Natural killer cell (primary cell): ENCODE data around the gene FRMPD2. TPM values are rescaled to one million over a fixed set of nuclear protein-coding genes. Genes with fewer than 3 reads are reported as not detected.

Source experiments
- ATAC-seq, 3 donors: fragments of 150-1000 bp in 2 of 3; fragments of 200-7000 bp in 1 of 3; cut with Tn5 transposase; 1 replicate in 1 of 3; 2 replicates in 2 of 3; pipeline ENCODE4 v1.10.0; 2021; ENCODE audit warnings: mild to moderate bottlenecking in 2 of 3, moderate library complexity in 2 of 3
- DNase-seq, 2 donors: peaks; one replicate each; pipeline versions ENCODE4 v3.0.0 to v3.0.0-alpha.2; 2013 to 2021; ENCODE audit warnings: mixed read lengths in 1 of 2
- H3K27ac ChIP-seq: one replicate; pipeline ENCODE4 v1.5.1; 2013; ENCODE audit warnings: mild to moderate bottlenecking, low read length
- H3K27me3 ChIP-seq: one replicate; pipeline ENCODE4 v1.6.1; 2013; ENCODE audit warnings: low read length; ENCODE audit not compliant: control insufficient read depth, insufficient read depth
- H3K36me3 ChIP-seq: one replicate; pipeline ENCODE4 v1.6.1; 2013; ENCODE audit warnings: low read length; ENCODE audit not compliant: control insufficient read depth, insufficient read depth
- H3K4me1 ChIP-seq: one replicate; pipeline ENCODE4 v1.6.1; 2013; ENCODE audit warnings: low read length; ENCODE audit not compliant: control insufficient read depth, insufficient read depth
- H3K4me3 ChIP-seq: one replicate; pipeline ENCODE4 v1.5.1; 2013; ENCODE audit warnings: low read length
- H3K9me3 ChIP-seq: one replicate; pipeline ENCODE4 v1.6.1; 2013; ENCODE audit warnings: low read length; ENCODE audit not compliant: control insufficient read depth, insufficient read depth
- H3K27ac Mint-ChIP-seq, 2 donors: one replicate each; pipeline ENCODE4 v1.8.0; 2022; ENCODE audit warnings: mild to moderate bottlenecking in 2 of 2, mixed read lengths in 2 of 2, moderate library complexity in 1 of 2
- H3K27me3 Mint-ChIP-seq, 2 donors: one replicate each; pipeline ENCODE4 v1.8.0; 2022; ENCODE audit warnings: low read depth in 2 of 2, mixed read lengths in 2 of 2
- H3K36me3 Mint-ChIP-seq: one replicate; pipeline ENCODE4 v1.8.0; 2022; ENCODE audit warnings: mixed read lengths
- H3K4me1 Mint-ChIP-seq, 2 donors: one replicate each; pipeline ENCODE4 v1.8.0; 2022; ENCODE audit warnings: mixed read lengths in 2 of 2
- H3K4me3 Mint-ChIP-seq: one replicate; pipeline ENCODE4 v1.8.0; 2022; ENCODE audit warnings: mild to moderate bottlenecking, moderate library complexity, mixed read lengths
- H3K9me3 Mint-ChIP-seq, 2 donors: one replicate each; pipeline ENCODE4 v1.8.0; 2022; ENCODE audit warnings: mixed read lengths in 2 of 2
- WGBS: methylation state at CpG from one replicate; pipeline ENCODE4 v1.1.7; 2013; ENCODE audit warnings: missing lambda C conversion rate; ENCODE audit not compliant: insufficient coverage; 5-methylcytosine and 5-hydroxymethylcytosine counted together
- intact Hi-C: fragments of 100-400 bp; cut with micrococcal nuclease; formaldehyde crosslinking; loops from one replicate; pipeline ENCODE4 v1.14.2; 2022
- total RNA-seq, 4 donors: library from RNA; stranded (reverse); fragments of 120-200 nt in 1 of 4; gene quantifications; one replicate each; pipeline versions ENCODE4 v1.2.3 to v1.2.4, GENCODE V29; 2013 to 2022
- TF ChIP-seq, protein P1 (sequence below): fragments of 200-600 bp; IDR thresholded peaks from one replicate; pipeline ENCODE4 v1.8.0; 2022; ENCODE audit warnings: antibody characterized with exemption

Gene FRMPD2
- total RNA-seq, 3 donors from 2014 or later (not counting 1 experiment from before 2014, with no cell fraction given) = 0.20 TPM; not detected in 2

DNA sequence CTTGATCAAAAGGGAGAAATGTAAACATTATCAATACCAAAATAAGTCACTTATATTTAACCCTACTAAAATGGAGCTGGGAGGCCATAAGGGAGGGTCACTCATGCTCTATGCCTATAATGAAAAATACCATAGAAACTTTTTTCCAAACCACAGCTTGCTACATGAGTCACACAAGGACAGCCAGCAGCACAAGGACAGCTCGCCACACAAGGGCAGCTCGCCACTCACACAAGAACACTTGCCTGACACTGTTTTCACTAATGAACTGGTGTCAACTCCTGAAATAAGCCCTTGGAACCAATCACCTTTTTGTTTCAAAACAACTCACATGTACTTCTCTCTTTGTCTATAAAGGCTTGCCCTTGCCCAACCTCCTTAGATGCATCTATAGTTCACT, 43.3 kb downstream of the FRMPD2 start:
- Histone ChIP-seq H3K27ac (no peak overlapping the region), H3K4me3 (no peak overlapping the region), H3K9me3 (no peaks in the 10 kb centered on the region), H3K36me3 (no peaks in the 10 kb centered on the region), H3K27me3 (no peaks in the 10 kb centered on the region), H3K4me1 (no peaks in the 10 kb centered on the region)
- Mint-ChIP-seq H3K4me1 (no peaks in the 10 kb centered on the region), H3K27ac (no peak overlapping the region), H3K27me3 (peaks cover 5 to 37% of the 10 kb centered on the region in 2 donors), H3K4me3 (no peak overlapping the region), H3K9me3 (no peaks in the 10 kb centered on the region), H3K36me3 (no peaks in the 10 kb centered on the region)
- 42% methylated on average over 2 of the region's 2 CpGs for WGBS
- no peak for ATAC-seq
- intact Hi-C loops = no loop called here
- TF ChIP-seq, protein P1, sequence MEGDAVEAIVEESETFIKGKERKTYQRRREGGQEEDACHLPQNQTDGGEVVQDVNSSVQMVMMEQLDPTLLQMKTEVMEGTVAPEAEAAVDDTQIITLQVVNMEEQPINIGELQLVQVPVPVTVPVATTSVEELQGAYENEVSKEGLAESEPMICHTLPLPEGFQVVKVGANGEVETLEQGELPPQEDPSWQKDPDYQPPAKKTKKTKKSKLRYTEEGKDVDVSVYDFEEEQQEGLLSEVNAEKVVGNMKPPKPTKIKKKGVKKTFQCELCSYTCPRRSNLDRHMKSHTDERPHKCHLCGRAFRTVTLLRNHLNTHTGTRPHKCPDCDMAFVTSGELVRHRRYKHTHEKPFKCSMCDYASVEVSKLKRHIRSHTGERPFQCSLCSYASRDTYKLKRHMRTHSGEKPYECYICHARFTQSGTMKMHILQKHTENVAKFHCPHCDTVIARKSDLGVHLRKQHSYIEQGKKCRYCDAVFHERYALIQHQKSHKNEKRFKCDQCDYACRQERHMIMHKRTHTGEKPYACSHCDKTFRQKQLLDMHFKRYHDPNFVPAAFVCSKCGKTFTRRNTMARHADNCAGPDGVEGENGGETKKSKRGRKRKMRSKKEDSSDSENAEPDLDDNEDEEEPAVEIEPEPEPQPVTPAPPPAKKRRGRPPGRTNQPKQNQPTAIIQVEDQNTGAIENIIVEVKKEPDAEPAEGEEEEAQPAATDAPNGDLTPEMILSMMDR = no peak
- no peak for DNase-seq

DNA sequence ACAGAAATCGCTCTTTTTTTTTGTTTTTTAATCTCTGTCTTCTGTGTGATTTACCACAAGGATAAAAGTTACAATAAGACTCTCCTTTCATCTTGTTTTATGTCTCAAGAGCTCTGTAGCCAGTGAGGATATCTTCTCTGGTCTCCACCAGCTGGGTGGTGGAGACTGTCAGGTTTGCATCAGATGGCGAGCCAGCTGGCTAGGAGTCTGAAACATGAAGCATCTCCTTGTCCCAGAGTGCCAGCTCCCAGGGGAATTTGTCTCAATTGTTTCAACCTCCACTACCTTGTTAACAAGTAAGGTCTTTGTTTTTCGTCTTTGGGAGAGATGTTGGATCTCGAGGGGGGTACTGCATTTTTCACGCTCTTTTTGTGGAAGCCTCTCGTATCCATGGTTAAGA, 47.3 kb downstream of the FRMPD2 start:
- H3K9me3 Mint-ChIP-seq = no peaks in the 10 kb centered on the region
- no peak overlapping the region for H3K4me3 Mint-ChIP-seq
- peaks cover 8 to 37% of the 10 kb centered on the region in 2 donors for H3K27me3 Mint-ChIP-seq

DNA sequence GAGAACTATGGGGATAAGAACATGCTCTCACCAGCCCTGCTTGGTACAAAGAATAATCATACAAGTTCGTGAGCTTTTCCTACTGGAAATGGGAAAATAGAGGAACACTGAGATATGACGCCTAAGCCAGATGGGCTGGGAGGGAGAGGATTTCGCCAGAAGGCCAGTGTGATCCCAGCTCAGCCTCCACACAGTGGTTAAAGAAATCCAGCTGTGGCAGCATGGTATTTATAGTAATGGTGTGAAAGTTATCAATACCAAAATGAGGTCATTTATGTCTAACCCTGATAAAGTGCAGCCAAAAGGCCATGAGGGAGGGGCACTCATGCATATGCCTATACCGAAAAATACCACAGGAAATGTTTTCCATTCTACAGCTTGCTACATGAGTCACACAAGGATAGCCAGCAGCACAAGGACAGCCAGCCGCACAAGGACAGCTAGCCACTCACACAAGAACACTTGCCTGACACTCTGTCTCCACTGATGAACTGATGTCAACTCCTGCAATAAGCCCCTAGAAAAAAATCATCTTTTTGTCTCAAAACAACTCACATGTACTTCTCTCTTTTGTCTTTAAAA, 49.4 kb downstream of the FRMPD2 start:
- Mint-ChIP-seq H3K27ac (no peak overlapping the region), H3K4me3 (no peak overlapping the region), H3K9me3 (no peaks in the 10 kb centered on the region), H3K27me3 (peaks cover 9 to 24% of the 10 kb centered on the region in 2 donors), H3K36me3 (no peaks in the 10 kb centered on the region), H3K4me1 (no peaks in the 10 kb centered on the region)
- TF ChIP-seq, protein P1 = no peak
- intact Hi-C loops = no loop called here
- ATAC-seq = no peak
- Histone ChIP-seq H3K27me3 (no peaks in the 10 kb centered on the region), H3K4me1 (no peaks in the 10 kb centered on the region), H3K4me3 (no peak overlapping the region), H3K36me3 (no peaks in the 10 kb centered on the region), H3K27ac (no peak overlapping the region), H3K9me3 (no peaks in the 10 kb centered on the region)
- DNase-seq = no peak
- 78% methylated on average over 5 of the region's 5 CpGs for WGBS

More for the DNA sequence above, 47.3 kb downstream of the FRMPD2 start:
- Histone ChIP-seq H3K36me3 (no peaks in the 10 kb centered on the region), H3K27ac (no peak overlapping the region), H3K4me1 (no peaks in the 10 kb centered on the region), H3K9me3 (no peaks in the 10 kb centered on the region), H3K27me3 (no peaks in the 10 kb centered on the region), H3K4me3 (no peak overlapping the region)
- TF ChIP-seq, protein P1 = no peak
- Mint-ChIP-seq H3K36me3 (no peaks in the 10 kb centered on the region), H3K4me1 (no peaks in the 10 kb centered on the region), H3K27ac (no peak overlapping the region)
- no peak for ATAC-seq
- DNase-seq = no peak
- WGBS = 93% methylated on average over 5 of the region's 6 CpGs
- intact Hi-C loops = no loop called here

DNA sequence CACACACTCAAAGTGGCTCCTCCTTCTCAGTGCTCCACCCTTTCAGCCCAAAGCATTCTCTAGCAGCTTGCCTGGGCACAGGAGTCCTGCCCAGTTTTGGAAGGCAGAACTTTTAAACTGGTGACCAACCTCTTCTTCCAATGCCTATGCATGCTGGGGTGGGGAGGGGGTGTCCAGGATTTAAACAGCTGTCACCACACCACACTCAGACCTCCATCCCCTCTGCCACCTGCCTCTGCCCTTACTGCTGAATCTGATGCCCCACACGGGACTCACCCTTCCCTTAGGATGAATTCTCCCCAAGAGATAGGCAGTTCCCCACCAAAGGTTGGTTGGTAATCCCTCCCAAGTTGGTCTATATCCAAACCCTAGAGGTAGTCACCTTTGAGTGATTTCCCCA, 50.2 kb downstream of the FRMPD2 start:
- Histone ChIP-seq H3K36me3 (no peaks in the 10 kb centered on the region), H3K27ac (no peak overlapping the region), H3K4me3 (no peak overlapping the region), H3K27me3 (no peaks in the 10 kb centered on the region), H3K4me1 (no peaks in the 10 kb centered on the region), H3K9me3 (no peaks in the 10 kb centered on the region)
- Mint-ChIP-seq H3K9me3 (no peaks in the 10 kb centered on the region), H3K36me3 (no peaks in the 10 kb centered on the region), H3K27me3 (peaks cover 9 to 32% of the 10 kb centered on the region in 2 donors), H3K4me3 (no peak overlapping the region), H3K27ac (no peak overlapping the region), H3K4me1 (no peaks in the 10 kb centered on the region)
- ATAC-seq = no peak
- intact Hi-C loops = no loop called here
- WGBS = 88% methylated on average over 1 of the region's 1 CpG
- TF ChIP-seq, protein P1 = no peak
- no peak for DNase-seq
